SU-DHL-6 (cell line): ENCODE data around the gene GPR68.

Experiments used
- H2AFZ ChIP-seq: fragments of 200-600 bp; sonication (generic); 2 replicates; pipeline ENCODE4 v1.6.1; 2014; ENCODE audit warnings: low read depth, mild to moderate bottlenecking, moderate library complexity, mixed read lengths, antibody characterized with exemption, low read length; ENCODE audit not compliant: severe bottlenecking
- H3F3A ChIP-seq: fragments of 200-600 bp; shearing (Covaris generic); 2 replicates; pipeline ENCODE4 v1.6.0; 2016; ENCODE audit warnings: antibody characterized with exemption, mild to moderate bottlenecking; ENCODE audit not compliant: insufficient read depth
- H3K27ac ChIP-seq: fragments of 200-600 bp; sonication (generic); 2 replicates; pipeline ENCODE4 v1.5.1; 2016; ENCODE audit warnings: low read depth, mild to moderate bottlenecking, low read length, moderate library complexity, mixed read lengths
- H3K27me3 ChIP-seq: fragments of 200-600 bp; sonication (generic), shearing (Covaris generic); 2 replicates; pipeline ENCODE4 v1.6.0; 2014; ENCODE audit warnings: mild to moderate bottlenecking, low read length
- H3K36me3 ChIP-seq: fragments of 200-600 bp; sonication (generic); 2 replicates; pipeline ENCODE4 v1.6.1; 2014; ENCODE audit warnings: mild to moderate bottlenecking, low read length, mixed read lengths
- H3K4me2 ChIP-seq: fragments of 300-600, 200-600 bp; shearing (Covaris generic), sonication (generic); 2 replicates; pipeline ENCODE4 v1.6.0; 2014; ENCODE audit warnings: low read length, low read depth, mild to moderate bottlenecking; ENCODE audit not compliant: poor library complexity, severe bottlenecking
- H3K4me3 ChIP-seq: fragments of 200-600 bp; sonication (generic); 2 replicates; pipeline ENCODE4 v1.5.1; 2014; ENCODE audit warnings: antibody characterized with exemption, low read length, mild to moderate bottlenecking, mixed read lengths; ENCODE audit not compliant: insufficient read depth, poor library complexity, severe bottlenecking
- H3K79me2 ChIP-seq: fragments of 200-600 bp; sonication (generic); 2 replicates; pipeline ENCODE4 v1.6.1; 2014; ENCODE audit warnings: mild to moderate bottlenecking, low read length, moderate library complexity; ENCODE audit not compliant: insufficient read depth
- H3K9ac ChIP-seq: fragments of 200-600 bp; sonication (generic); 2 replicates; pipeline ENCODE4 v1.7.0; 2014; ENCODE audit warnings: mild to moderate bottlenecking, low read length
- H3K9me2 ChIP-seq: fragments of 200-600 bp; sonication (generic); replicated peaks from 2 replicates; pipeline ENCODE4 v1.6.1; 2014; ENCODE audit warnings: low read length; ENCODE audit not compliant: insufficient read depth
- H3K9me3 ChIP-seq: fragments of 200-600 bp; sonication (generic); 2 replicates; pipeline ENCODE4 v1.6.1; 2014; ENCODE audit warnings: low read length, mixed read lengths; ENCODE audit not compliant: insufficient read depth
- H4K20me1 ChIP-seq: fragments of 200-600 bp; sonication (generic); 2 replicates; pipeline ENCODE4 v1.6.1; 2014; ENCODE audit warnings: low read depth, mild to moderate bottlenecking, antibody characterized with exemption, low read length, moderate library complexity, mixed read lengths
- CTCF ChIP-seq: fragments of 200-600 bp; sonication (generic); IDR thresholded peaks from one replicate; pipeline ENCODE4 v1.5.1; 2017; ENCODE audit warnings: antibody characterized with exemption, mild to moderate bottlenecking, low read length, moderate library complexity; ENCODE audit not compliant: insufficient read depth, poor library complexity, severe bottlenecking
- EZH2phosphoT487 ChIP-seq: fragments of 200-600 bp; sonication (generic), shearing (Covaris generic); conservative IDR thresholded peaks from 2 replicates; pipeline ENCODE4 v1.6.1; 2018; ENCODE audit warnings: mild to moderate bottlenecking, antibody characterized with exemption, low read length, moderate library complexity, mixed read lengths

The GPR68 gene

GRCh38 chr14:91265404-91265803 lies 20.9 kb upstream of the GPR68 start:
- no peak for TF ChIP-seq EZH2phosphoT487
- TF ChIP-seq CTCF, result no peak
- Histone ChIP-seq H3K9me3 (no peaks in the 10 kb centered on the region), H3K36me3 (0 out of 2 replicates have a peak, but pooled peaks cover 3% of the 10 kb centered on the region), H3K9ac (no peak overlapping the region), H3K4me3 (no peak overlapping the region), H3K9me2 (no peaks in the 10 kb centered on the region), H3K4me2 (no peak overlapping the region), H3F3A (peaks cover 12% of the 10 kb centered on the region), H3K27me3 (no peaks in the 10 kb centered on the region), H3K27ac (no peak overlapping the region), H4K20me1 (no peaks in the 10 kb centered on the region; the same call in 1 of the 2 replicates), H3K79me2 (no peaks in the 10 kb centered on the region), H2AFZ (no peak overlapping the region)

GRCh38 chr14:91264151-91265150 lies 19.9 kb upstream of the GPR68 start:
- TF ChIP-seq CTCF, result no peak
- no peak for TF ChIP-seq EZH2phosphoT487
- no peaks in the 10 kb centered on the region for H3K27me3 ChIP-seq
- no peaks in the 10 kb centered on the region for H3K36me3 ChIP-seq
- H3K9me3 ChIP-seq, result no peaks in the 10 kb centered on the region
- H3K79me2 ChIP-seq, result no peaks in the 10 kb centered on the region
- no peaks in the 10 kb centered on the region for H3K9me2 ChIP-seq
- no peak overlapping the region for H3K4me3 ChIP-seq
- no peak overlapping the region for H3K9ac ChIP-seq
- H3F3A ChIP-seq, result peaks cover 12% of the 10 kb centered on the region
- no peak overlapping the region for H2AFZ ChIP-seq
- no peaks in the 10 kb centered on the region; the same call in 1 of the 2 replicates for H4K20me1 ChIP-seq
- no peak overlapping the region for H3K4me2 ChIP-seq
- no peak overlapping the region for H3K27ac ChIP-seq

GRCh38 chr14:91263329-91263728 lies 18.8 kb upstream of the GPR68 start:
- Histone ChIP-seq H3K27ac (no peak overlapping the region), H3K9me2 (no peaks in the 10 kb centered on the region)

More at GRCh38 chr14:91263329-91263728, 18.8 kb upstream of the GPR68 start:
- no peak for TF ChIP-seq EZH2phosphoT487
- no peak for TF ChIP-seq CTCF
- no peaks in the 10 kb centered on the region for H3K36me3 ChIP-seq
- H3K79me2 ChIP-seq, result no peaks in the 10 kb centered on the region
- no peak overlapping the region for H2AFZ ChIP-seq
- peaks cover 12% of the 10 kb centered on the region for H3F3A ChIP-seq
- no peak overlapping the region for H3K9ac ChIP-seq
- no peak overlapping the region for H3K4me3 ChIP-seq
- no peak overlapping the region for H3K4me2 ChIP-seq
- no peaks in the 10 kb centered on the region for H3K9me3 ChIP-seq
- no peaks in the 10 kb centered on the region for H3K27me3 ChIP-seq
- no peaks in the 10 kb centered on the region; the same call in 1 of the 2 replicates for H4K20me1 ChIP-seq
